ENCODE results near the gene AREG.

DNA sequence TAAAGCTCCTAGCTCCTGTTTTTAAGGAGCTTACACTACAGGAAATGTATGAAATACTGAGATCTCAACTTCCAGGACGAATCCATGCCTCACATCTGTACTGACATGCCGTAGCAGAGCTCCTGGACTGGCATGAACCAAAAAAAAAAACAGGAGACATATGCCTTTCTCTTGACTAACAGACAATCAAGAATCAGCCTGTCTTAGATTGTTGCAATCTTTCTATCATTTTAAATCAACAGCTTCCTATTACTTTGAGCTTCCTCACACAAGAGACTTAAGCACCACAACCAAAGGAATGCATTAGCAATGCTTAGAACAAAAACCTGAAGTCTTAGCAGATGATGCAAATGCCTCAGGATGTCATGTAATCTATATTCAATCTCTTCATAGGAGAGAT is 34.7 kb upstream of the AREG start:
- TF ChIP-seq CTCF (IDR thresholded peaks at IDR 0.05) (no peak), JUN (CRISPR knock-in tag; IDR thresholded peaks at IDR 0.05) (no peak), FOXP4 (CRISPR knock-in tag; IDR thresholded peaks at IDR 0.05) (no peak), ZBTB21 (CRISPR knock-in tag; IDR thresholded peaks at IDR 0.05; ENCODE audit: borderline replicate concordance) (no peak), HMGXB4 (CRISPR knock-in tag; IDR thresholded peaks at IDR 0.05) (no peak), NR3C1 (CRISPR knock-in tag; conservative IDR thresholded peaks at IDR 0.05; ENCODE audit: low read depth) (no peak), TCF7 (CRISPR knock-in tag; IDR thresholded peaks at IDR 0.05; ENCODE audit: low read depth) (no peak), RELA (CRISPR knock-in tag; IDR thresholded peaks at IDR 0.05; ENCODE audit: borderline replicate concordance) (no peak), ETV6 (CRISPR knock-in tag; IDR thresholded peaks at IDR 0.05) (no peak)
- TF ChIP-seq, protein P1, sequence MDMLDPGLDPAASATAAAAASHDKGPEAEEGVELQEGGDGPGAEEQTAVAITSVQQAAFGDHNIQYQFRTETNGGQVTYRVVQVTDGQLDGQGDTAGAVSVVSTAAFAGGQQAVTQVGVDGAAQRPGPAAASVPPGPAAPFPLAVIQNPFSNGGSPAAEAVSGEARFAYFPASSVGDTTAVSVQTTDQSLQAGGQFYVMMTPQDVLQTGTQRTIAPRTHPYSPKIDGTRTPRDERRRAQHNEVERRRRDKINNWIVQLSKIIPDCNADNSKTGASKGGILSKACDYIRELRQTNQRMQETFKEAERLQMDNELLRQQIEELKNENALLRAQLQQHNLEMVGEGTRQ (CRISPR knock-in tag; IDR thresholded peaks at IDR 0.05) = no peak
- TF ChIP-seq, protein P2, sequence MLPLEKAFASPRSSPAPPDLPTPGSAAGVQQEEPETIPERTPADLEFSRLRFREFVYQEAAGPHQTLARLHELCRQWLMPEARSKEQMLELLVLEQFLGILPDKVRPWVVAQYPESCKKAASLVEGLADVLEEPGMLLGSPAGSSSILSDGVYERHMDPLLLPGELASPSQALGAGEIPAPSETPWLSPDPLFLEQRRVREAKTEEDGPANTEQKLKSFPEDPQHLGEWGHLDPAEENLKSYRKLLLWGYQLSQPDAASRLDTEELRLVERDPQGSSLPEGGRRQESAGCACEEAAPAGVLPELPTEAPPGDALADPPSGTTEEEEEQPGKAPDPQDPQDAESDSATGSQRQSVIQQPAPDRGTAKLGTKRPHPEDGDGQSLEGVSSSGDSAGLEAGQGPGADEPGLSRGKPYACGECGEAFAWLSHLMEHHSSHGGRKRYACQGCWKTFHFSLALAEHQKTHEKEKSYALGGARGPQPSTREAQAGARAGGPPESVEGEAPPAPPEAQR (CRISPR knock-in tag; IDR thresholded peaks at IDR 0.05) = no peak
- TF ChIP-seq, protein P3, sequence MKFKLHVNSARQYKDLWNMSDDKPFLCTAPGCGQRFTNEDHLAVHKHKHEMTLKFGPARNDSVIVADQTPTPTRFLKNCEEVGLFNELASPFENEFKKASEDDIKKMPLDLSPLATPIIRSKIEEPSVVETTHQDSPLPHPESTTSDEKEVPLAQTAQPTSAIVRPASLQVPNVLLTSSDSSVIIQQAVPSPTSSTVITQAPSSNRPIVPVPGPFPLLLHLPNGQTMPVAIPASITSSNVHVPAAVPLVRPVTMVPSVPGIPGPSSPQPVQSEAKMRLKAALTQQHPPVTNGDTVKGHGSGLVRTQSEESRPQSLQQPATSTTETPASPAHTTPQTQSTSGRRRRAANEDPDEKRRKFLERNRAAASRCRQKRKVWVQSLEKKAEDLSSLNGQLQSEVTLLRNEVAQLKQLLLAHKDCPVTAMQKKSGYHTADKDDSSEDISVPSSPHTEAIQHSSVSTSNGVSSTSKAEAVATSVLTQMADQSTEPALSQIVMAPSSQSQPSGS (CRISPR knock-in tag; IDR thresholded peaks at IDR 0.05; ENCODE audit: borderline replicate concordance, low read depth) = no peak

All from WTC11 (cell line).